ENCODE measurements around the gene EME2.
A peak's percentile ranks its signal among the peaks of the same experiment; 100 is the strongest.

Gene EME2

GRCh38 chr16:1778200-1779179 is 5.9 kb downstream of the EME2 start:
- Histone ChIP-seq H2AFZ (ENCODE audit: low read depth, low read length) (no peak overlapping the region), H4K20me1 (ENCODE audit: insufficient read depth, low read length) (peaks cover 75% of the 10 kb centered on the region), H3K36me3 (ENCODE audit: insufficient read depth, low read length) (peaks cover 70% of the 10 kb centered on the region), H3K9me3 (ENCODE audit: insufficient read depth, low read length, severe bottlenecking) (no peaks in the 10 kb centered on the region), H3K4me3 (ENCODE audit: low read depth in 1 of 2, low read length in 2 of 2) (no peak overlapping the region), H3K79me2 (ENCODE audit: insufficient read depth, low read length) (peaks cover 67% of the 10 kb centered on the region), H3K4me1 (ENCODE audit: insufficient read depth, low read length) (peaks cover 44% of the 10 kb centered on the region), H3K27me3 (ENCODE audit: insufficient read depth, low read length, poor library complexity) (no peaks in the 10 kb centered on the region), H3K27ac (ENCODE audit: low read length) (no peak overlapping the region), H3K4me2 (ENCODE audit: insufficient read depth, low read length) (no peak overlapping the region), H3K9ac (ENCODE audit: low read depth, low read length) (no peak overlapping the region)
- DNase-seq: no peak
- no peak for ATAC-seq (ENCODE audit: insufficient read depth, low read depth)
- no peak for TF ChIP-seq EZH2 (IDR thresholded peaks at IDR 0.05; ENCODE audit: borderline replicate concordance, low read depth, low read length, severe bottlenecking)
- no peak for TF ChIP-seq CTCF (IDR thresholded peaks at IDR 0.05; ENCODE audit: borderline replicate concordance, extremely low read depth, low read length, poor library complexity, severe bottlenecking)

DNA sequence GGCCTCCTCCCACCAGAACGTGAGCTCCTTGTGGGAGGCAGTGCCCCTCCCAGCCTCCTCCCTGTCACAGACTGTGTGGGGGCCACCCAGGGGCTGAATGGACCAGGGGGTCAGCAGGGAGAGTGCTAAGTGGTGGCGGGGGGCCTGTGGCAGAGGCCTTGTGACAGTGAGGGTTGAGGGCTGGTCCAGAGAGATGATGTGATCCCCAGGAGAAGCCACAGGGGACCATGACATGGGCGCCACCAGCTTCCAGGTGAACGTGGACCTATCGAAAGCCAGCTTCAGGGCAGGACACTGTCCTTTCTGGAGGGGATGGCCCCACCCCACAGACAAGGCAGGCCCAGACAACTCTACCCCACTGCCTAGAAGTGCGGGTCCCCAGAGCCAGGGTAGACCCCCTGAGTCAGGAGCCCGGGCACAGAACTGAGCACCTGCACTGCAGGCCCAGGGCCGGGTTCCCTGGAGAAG is 6.7 kb downstream of the EME2 start:
- H3K27me3 ChIP-seq (ENCODE audit: insufficient read depth, low read length, poor library complexity): no peaks in the 10 kb centered on the region
- H3K36me3 ChIP-seq (ENCODE audit: insufficient read depth, low read length): peaks cover 70% of the 10 kb centered on the region
- DNase-seq (no peak), ATAC-seq (ENCODE audit: insufficient read depth, low read depth) (no peak)
- peaks cover 45% of the 10 kb centered on the region for H3K4me1 ChIP-seq (ENCODE audit: insufficient read depth, low read length)
- no peak for TF ChIP-seq EZH2 (IDR thresholded peaks at IDR 0.05; ENCODE audit: borderline replicate concordance, low read depth, low read length, severe bottlenecking)
- no peak for TF ChIP-seq CTCF (IDR thresholded peaks at IDR 0.05; ENCODE audit: borderline replicate concordance, extremely low read depth, low read length, poor library complexity, severe bottlenecking)
- H4K20me1 ChIP-seq (ENCODE audit: insufficient read depth, low read length): peaks cover 75% of the 10 kb centered on the region
- no peaks in the 10 kb centered on the region for H3K9me3 ChIP-seq (ENCODE audit: insufficient read depth, low read length, severe bottlenecking)
- no peak overlapping the region for H3K4me2 ChIP-seq (ENCODE audit: insufficient read depth, low read length)
- no peak overlapping the region for H3K27ac ChIP-seq (ENCODE audit: low read length)
- peaks cover 66% of the 10 kb centered on the region for H3K79me2 ChIP-seq (ENCODE audit: insufficient read depth, low read length)
- H3K4me3 ChIP-seq (ENCODE audit: low read depth in 1 of 2, low read length in 2 of 2): no peak overlapping the region
- H3K9ac ChIP-seq (ENCODE audit: low read depth, low read length): peak overlapping the region; percentile 17; the same call in 1 of the 2 replicates
- no peak overlapping the region for H2AFZ ChIP-seq (ENCODE audit: low read depth, low read length)

GRCh38 chr16:1779741-1780676 is 7.4 kb downstream of the EME2 start:
- H2AFZ ChIP-seq (ENCODE audit: low read depth, low read length): no peak overlapping the region
- peaks cover 44% of the 10 kb centered on the region for H3K4me1 ChIP-seq (ENCODE audit: insufficient read depth, low read length)
- TF ChIP-seq EZH2 (IDR thresholded peaks at IDR 0.05; ENCODE audit: borderline replicate concordance, low read depth, low read length, severe bottlenecking) (no peak), CTCF (IDR thresholded peaks at IDR 0.05; ENCODE audit: borderline replicate concordance, extremely low read depth, low read length, poor library complexity, severe bottlenecking) (no peak)
- H3K9me3 ChIP-seq (ENCODE audit: insufficient read depth, low read length, severe bottlenecking): no peaks in the 10 kb centered on the region
- peaks cover 66% of the 10 kb centered on the region for H3K79me2 ChIP-seq (ENCODE audit: insufficient read depth, low read length)
- peaks cover 74% of the 10 kb centered on the region for H4K20me1 ChIP-seq (ENCODE audit: insufficient read depth, low read length)
- no peak overlapping the region for H3K4me3 ChIP-seq (ENCODE audit: low read depth in 1 of 2, low read length in 2 of 2)
- no peak overlapping the region for H3K27ac ChIP-seq (ENCODE audit: low read length)
- H3K4me2 ChIP-seq (ENCODE audit: insufficient read depth, low read length): peak overlapping the region; percentile 95
- H3K36me3 ChIP-seq (ENCODE audit: insufficient read depth, low read length): peaks cover 68% of the 10 kb centered on the region
- DNase-seq (no peak), ATAC-seq (ENCODE audit: insufficient read depth, low read depth) (no peak)
- H3K9ac ChIP-seq (ENCODE audit: low read depth, low read length): peak overlapping the region; percentile 17; the same call in 1 of the 2 replicates
- H3K27me3 ChIP-seq (ENCODE audit: insufficient read depth, low read length, poor library complexity): no peaks in the 10 kb centered on the region
